GM23338 (cell line): ENCODE data around the gene CTDP1. TPM values are rescaled to one million over a fixed set of nuclear protein-coding genes. Genes with fewer than 3 reads are reported as not detected.

ENCODE experiments used
- ATAC-seq: fragments of 200-7000 bp; cut with Tn5 transposase; 3 replicates; pipeline ENCODE4 v1.9.1; 2020
- DNase-seq: peaks from one replicate; pipeline ENCODE4 v3.0.0-alpha.2; 2015; ENCODE audit warnings: low spot score
- H2AFZ ChIP-seq: fragments of 200-600 bp; sonication (generic); 2 replicates; pipeline ENCODE4 v1.8.0; 2016; ENCODE audit warnings: antibody characterized with exemption, mild to moderate bottlenecking, moderate library complexity
- H3F3A ChIP-seq: fragments of 200-600 bp; sonication (generic); replicated peaks from 2 replicates; pipeline ENCODE4 v1.8.0; 2017; ENCODE audit warnings: antibody characterized with exemption, mixed run types, low read depth
- H3K27ac ChIP-seq: fragments of 200-600 bp; sonication (generic); 2 replicates; pipeline ENCODE4 v1.6.1; 2016; ENCODE audit warnings: low read depth
- H3K27me3 ChIP-seq: fragments of 200-600 bp; sonication (generic); 2 replicates; pipeline ENCODE4 v1.8.0; 2016; ENCODE audit warnings: mild to moderate bottlenecking, mixed run types, moderate library complexity; ENCODE audit not compliant: insufficient read depth
- H3K36me3 ChIP-seq: fragments of 200-600 bp; sonication (generic); 2 replicates; pipeline ENCODE4 v1.8.0; 2016; ENCODE audit warnings: mild to moderate bottlenecking; ENCODE audit not compliant: insufficient read depth
- H3K4me1 ChIP-seq: fragments of 200-600 bp; sonication (generic); 2 replicates; pipeline ENCODE4 v1.8.0; 2016; ENCODE audit warnings: mild to moderate bottlenecking, moderate library complexity; ENCODE audit not compliant: insufficient read depth
- H3K4me2 ChIP-seq: fragments of 200-600 bp; sonication (generic); 2 replicates; pipeline ENCODE4 v1.7.1; 2017; ENCODE audit warnings: mixed run types
- H3K4me3 ChIP-seq: fragments of 200-600 bp; sonication (generic); 2 replicates; pipeline ENCODE4 v1.6.1; 2016; ENCODE audit warnings: mixed run types
- H3K79me2 ChIP-seq: fragments of 200-600 bp; sonication (generic); replicated peaks from 2 replicates; pipeline ENCODE4 v1.8.0; 2017; ENCODE audit warnings: mild to moderate bottlenecking; ENCODE audit not compliant: insufficient read depth
- H3K9me2 ChIP-seq: fragments of 200-600 bp; sonication (generic); 2 replicates; pipeline ENCODE4 v1.8.0; 2017; ENCODE audit not compliant: insufficient read depth
- H4K20me1 ChIP-seq: fragments of 200-600 bp; sonication (generic); replicated peaks from 2 replicates; pipeline ENCODE4 v1.8.0; 2017; ENCODE audit warnings: mild to moderate bottlenecking; ENCODE audit not compliant: insufficient read depth
- H3K27ac Mint-ChIP-seq: 2 replicates; pipeline ENCODE4 v1.8.0; 2020; ENCODE audit warnings: inconsistent platforms, mild to moderate bottlenecking, moderate library complexity, mixed read lengths
- H3K27me3 Mint-ChIP-seq: 3 replicates; pipeline ENCODE4 v1.8.0; 2022; ENCODE audit warnings: low read depth, mild to moderate bottlenecking, moderate library complexity, mixed read lengths, inconsistent platforms; ENCODE audit not compliant: insufficient read depth, poor library complexity
- H3K36me3 Mint-ChIP-seq: 3 replicates; pipeline ENCODE4 v1.8.0; 2021; ENCODE audit warnings: low read depth, mild to moderate bottlenecking, inconsistent platforms, moderate library complexity, mixed read lengths
- H3K4me1 Mint-ChIP-seq: 3 replicates; pipeline ENCODE4 v1.8.0; 2020; ENCODE audit warnings: mild to moderate bottlenecking, inconsistent platforms, mixed read lengths
- H3K4me3 Mint-ChIP-seq: 3 replicates; pipeline ENCODE4 v1.8.0; 2021; ENCODE audit warnings: moderate library complexity, mild to moderate bottlenecking, inconsistent platforms, mixed read lengths
- H3K9me3 Mint-ChIP-seq: 3 replicates; pipeline ENCODE4 v1.8.0; 2020; ENCODE audit warnings: moderate library complexity, mild to moderate bottlenecking, inconsistent platforms, mixed read lengths
- CREB1 ChIP-seq: fragments of 250-450 bp; sonication (Bioruptor Pico); IDR thresholded peaks from 2 replicates; pipeline ENCODE4 v1.5.0; 2020; ENCODE audit warnings: low read depth, mild to moderate bottlenecking, moderate library complexity
- ETS1 ChIP-seq: IDR thresholded peaks from 2 replicates; pipeline ENCODE4 v1.6.1; 2016; ENCODE audit warnings: antibody characterized with exemption
- EZH2 ChIP-seq: fragments of 200-600 bp; sonication (generic); IDR thresholded peaks from one replicate; pipeline ENCODE4 v1.8.0; 2017; ENCODE audit warnings: antibody characterized with exemption, mild to moderate bottlenecking, low read depth; ENCODE audit not compliant: unreplicated experiment
- EZH2phosphoT487 ChIP-seq: fragments of 200-600 bp; sonication (generic); IDR thresholded peaks from one replicate; pipeline ENCODE4 v1.8.1; 2018; ENCODE audit warnings: antibody characterized with exemption; ENCODE audit not compliant: unreplicated experiment
- JUNB ChIP-seq: IDR thresholded peaks from one replicate; pipeline ENCODE4 v1.6.1; 2016; ENCODE audit warnings: antibody characterized with exemption; ENCODE audit not compliant: unreplicated experiment
- NANOG ChIP-seq: IDR thresholded peaks from 2 replicates; pipeline ENCODE4 v1.6.1; 2016; ENCODE audit warnings: antibody characterized with exemption, borderline replicate concordance
- POLR2AphosphoS5 ChIP-seq: IDR thresholded peaks from 2 replicates; pipeline ENCODE4 v1.6.1; 2016; ENCODE audit warnings: antibody characterized with exemption, low read depth
- REST ChIP-seq: IDR thresholded peaks from one replicate; pipeline ENCODE4 v1.6.1; 2018; ENCODE audit warnings: antibody characterized with exemption; ENCODE audit not compliant: unreplicated experiment
- STAT1 ChIP-seq: IDR thresholded peaks from one replicate; pipeline ENCODE4 v1.6.1; 2016; ENCODE audit warnings: antibody characterized with exemption; ENCODE audit not compliant: unreplicated experiment
- ZNF114 ChIP-seq: fragments of 250-450 bp; sonication (Bioruptor Pico); IDR thresholded peaks from 2 replicates; pipeline ENCODE4 v1.5.0; 2020; ENCODE audit warnings: mild to moderate bottlenecking, moderate library complexity
- ZNF331 ChIP-seq: fragments of 250-450 bp; sonication (Bioruptor Pico); IDR thresholded peaks from 2 replicates; pipeline ENCODE4 v1.5.0; 2020; ENCODE audit warnings: low read depth, mild to moderate bottlenecking, moderate library complexity
- ZNF462 ChIP-seq: fragments of 250-450 bp; sonication (Bioruptor Pico); IDR thresholded peaks from 2 replicates; pipeline ENCODE4 v1.5.0; 2020; ENCODE audit warnings: mild to moderate bottlenecking, moderate library complexity
- polyA plus RNA-seq: library from polyadenylated mRNA; unstranded; fragments of >200 nt; fragmentation: Nextera tagmentation; extraction: Ambion mirVana; gene quantifications from 2 replicates; pipeline ENCODE4 v1.2.1, GENCODE V29; 2016
- total RNA-seq: library from RNA; depleted of rRNA; stranded (reverse); fragments of >200 nt; shearing (Covaris generic); gene quantifications from 2 replicates; pipeline ENCODE4 v1.2.3, GENCODE V29; 2014
- TF ChIP-seq, protein P1 (sequence below), 2 experiments: fragments of 200-600 bp in 1 of 2; sonication (generic) in 1 of 2; conservative IDR thresholded peaks; 2 replicates each; pipeline versions ENCODE4 v1.5.1 to v1.6.1; 2016 to 2017; ENCODE audit warnings: antibody characterized with exemption in 2 of 2, low read depth in 2 of 2, mild to moderate bottlenecking in 2 of 2, moderate library complexity in 1 of 2

Gene CTDP1
- total and polyA plus RNA-seq, 2 experiments from 2014 or later = 9.4 to 51.6 TPM

DNA sequence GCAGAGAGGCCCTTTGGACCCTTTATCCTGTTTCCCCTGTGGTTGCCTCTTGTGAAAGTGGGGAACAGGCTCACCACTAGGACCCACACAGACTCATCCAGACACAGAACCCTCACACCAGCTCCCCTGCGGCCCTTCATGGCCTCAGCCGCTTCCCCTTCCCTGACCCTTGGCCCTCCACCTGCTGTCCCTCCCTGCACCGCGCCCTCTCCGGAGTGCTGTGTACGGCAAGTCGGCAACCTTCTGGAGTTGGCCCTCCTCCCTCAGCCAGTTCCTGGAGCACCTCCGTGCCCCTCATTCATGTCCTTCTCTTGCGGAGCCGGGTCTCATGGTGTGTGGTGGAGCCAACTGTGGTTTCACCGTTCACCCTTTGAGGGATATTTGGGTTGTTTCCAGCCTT lies 44.0 kb downstream of the CTDP1 start:
- Histone ChIP-seq H3K9me2 (no peaks in the 10 kb centered on the region), H2AFZ (no peak overlapping the region), H3K27ac (no peak overlapping the region), H3K27me3 (no peaks in the 10 kb centered on the region), H3K79me2 (peaks cover 42% of the 10 kb centered on the region), H3K4me1 (no peaks in the 10 kb centered on the region), H3K36me3 (0 out of 2 replicates have a peak, but pooled peaks cover 5% of the 10 kb centered on the region), H3K4me3 (no peak overlapping the region), H3K4me2 (no peak overlapping the region), H3F3A (no peaks in the 10 kb centered on the region), H4K20me1 (peaks cover 6% of the 10 kb centered on the region)
- Mint-ChIP-seq H3K36me3 (peaks cover 63% of the 10 kb centered on the region), H3K27ac (no peak overlapping the region), H3K27me3 (peaks cover under 1% of the 10 kb centered on the region), H3K9me3 (no peaks in the 10 kb centered on the region; the same call in 2 of the 3 replicates), H3K4me3 (no peak overlapping the region), H3K4me1 (no peaks in the 10 kb centered on the region)
- no peak for ATAC-seq
- TF ChIP-seq CREB1 (CRISPR knock-in tag) (no peak), REST (no peak), ZNF462 (CRISPR knock-in tag) (no peak), POLR2AphosphoS5 (no peak), EZH2phosphoT487 (no peak), JUNB (no peak), ZNF114 (no peak), ETS1 (no peak), ZNF331 (CRISPR knock-in tag) (no peak), EZH2 (no peak), STAT1 (no peak), NANOG (no peak)
- TF ChIP-seq, protein P1, sequence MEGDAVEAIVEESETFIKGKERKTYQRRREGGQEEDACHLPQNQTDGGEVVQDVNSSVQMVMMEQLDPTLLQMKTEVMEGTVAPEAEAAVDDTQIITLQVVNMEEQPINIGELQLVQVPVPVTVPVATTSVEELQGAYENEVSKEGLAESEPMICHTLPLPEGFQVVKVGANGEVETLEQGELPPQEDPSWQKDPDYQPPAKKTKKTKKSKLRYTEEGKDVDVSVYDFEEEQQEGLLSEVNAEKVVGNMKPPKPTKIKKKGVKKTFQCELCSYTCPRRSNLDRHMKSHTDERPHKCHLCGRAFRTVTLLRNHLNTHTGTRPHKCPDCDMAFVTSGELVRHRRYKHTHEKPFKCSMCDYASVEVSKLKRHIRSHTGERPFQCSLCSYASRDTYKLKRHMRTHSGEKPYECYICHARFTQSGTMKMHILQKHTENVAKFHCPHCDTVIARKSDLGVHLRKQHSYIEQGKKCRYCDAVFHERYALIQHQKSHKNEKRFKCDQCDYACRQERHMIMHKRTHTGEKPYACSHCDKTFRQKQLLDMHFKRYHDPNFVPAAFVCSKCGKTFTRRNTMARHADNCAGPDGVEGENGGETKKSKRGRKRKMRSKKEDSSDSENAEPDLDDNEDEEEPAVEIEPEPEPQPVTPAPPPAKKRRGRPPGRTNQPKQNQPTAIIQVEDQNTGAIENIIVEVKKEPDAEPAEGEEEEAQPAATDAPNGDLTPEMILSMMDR (conservative IDR thresholded peaks at IDR 0.05; ENCODE audit: low read depth in 2 of 2) = no peak
- no peak for DNase-seq
